NCI-H1930 (cell line): ENCODE measurements around the gene NUP50.

Source experiments
- DNase-seq, 2 experiments: peaks; one replicate each; lab custom pipeline; 2025; lab: John Stamatoyannopoulos, UW

Gene NUP50

GRCh38 chr22:45196308-45196707, 32.6 kb downstream of the NUP50 start:
- DNase-seq: no peak

- no peak for DNase-seq
Measured at GRCh38 chr22:45196926-45197605, 33.3 kb downstream of the NUP50 start.

- DNase-seq: no peak
Measured at GRCh38 chr22:45197606-45198462, 34.1 kb downstream of the NUP50 start.

GRCh38 chr22:45198463-45198795, 34.7 kb downstream of the NUP50 start:
- no peak for DNase-seq

GRCh38 chr22:45199723-45200122, 36.0 kb downstream of the NUP50 start:
- no peak for DNase-seq

GRCh38 chr22:45200230-45200629, 36.5 kb downstream of the NUP50 start:
- DNase-seq: no peak

- no peak for DNase-seq
Measured at GRCh38 chr22:45200860-45201511, 37.3 kb downstream of the NUP50 start.

GRCh38 chr22:45201678-45202332, 38.1 kb downstream of the NUP50 start:
- DNase-seq: no peak

GRCh38 chr22:45202333-45203149, 38.8 kb downstream of the NUP50 start:
- no peak for DNase-seq

GRCh38 chr22:45203150-45203951, 39.6 kb downstream of the NUP50 start:
- no peak for DNase-seq

GRCh38 chr22:45204241-45204640, 40.5 kb downstream of the NUP50 start:
- DNase-seq: no peak

GRCh38 chr22:45204819-45205218, 41.1 kb downstream of the NUP50 start:
- DNase-seq: no peak

GRCh38 chr22:45205276-45205925, 41.7 kb downstream of the NUP50 start:
- no peak for DNase-seq

- DNase-seq: no peak
Measured at GRCh38 chr22:45206233-45206632, 42.5 kb downstream of the NUP50 start.

GRCh38 chr22:45207533-45207932, 43.8 kb downstream of the NUP50 start:
- DNase-seq: no peak

GRCh38 chr22:45207981-45208664, 44.4 kb downstream of the NUP50 start:
- DNase-seq: no peak

- no peak for DNase-seq
Measured at GRCh38 chr22:45208696-45208992, 44.9 kb downstream of the NUP50 start.

- DNase-seq: no peak
Measured at GRCh38 chr22:45208993-45209838, 45.5 kb downstream of the NUP50 start.

GRCh38 chr22:45210174-45210573, 46.4 kb downstream of the NUP50 start:
- no peak for DNase-seq
